Ovary (tissue), 9 donors: ENCODE measurements around the gene PRDM16. TPM values are rescaled to one million over a fixed set of nuclear protein-coding genes. Genes with fewer than 3 reads are reported as not detected.

Experiments used
- DNase-seq, 5 donors: peaks; one replicate each; pipeline ENCODE4 v3.0.0-alpha.2; 2019 to 2020
- H3K27ac ChIP-seq, 2 donors: fragments of 200-600 bp; one replicate each; pipeline versions ENCODE4 v1.5.1 to v1.8.0; 2019 to 2022
- H3K27me3 ChIP-seq: fragments of 200-600 bp; one replicate; pipeline ENCODE4 v1.8.0; 2022
- H3K36me3 ChIP-seq: fragments of 200-600 bp; sonication (generic); one replicate; pipeline ENCODE4 v1.5.1; 2019
- H3K4me1 ChIP-seq: one replicate; pipeline ENCODE4 v1.8.1; 2013; ENCODE audit warnings: mild to moderate bottlenecking, moderate library complexity; ENCODE audit not compliant: insufficient read depth
- H3K4me3 ChIP-seq: fragments of 200-600 bp; sonication (generic); one replicate; pipeline ENCODE4 v1.5.1; 2017
- H3K9me3 ChIP-seq, 2 donors: fragments of 200-600 bp in 1 of 2; sonication (generic) in 1 of 2; one replicate each; pipeline versions ENCODE4 v1.5.1 to v1.8.1; 2013 to 2019; ENCODE audit warnings: mild to moderate bottlenecking in 1 of 2, moderate library complexity in 1 of 2
- EP300 ChIP-seq: sonication (generic); formaldehyde crosslinking; IDR thresholded peaks from one replicate; pipeline ENCODE4 v1.6.1; 2017; ENCODE audit warnings: antibody characterized with exemption
- POLR2A ChIP-seq: fragments of 450-650 bp; IDR thresholded peaks from one replicate; pipeline ENCODE4 v1.6.1; 2017; ENCODE audit warnings: antibody characterized with exemption, mild to moderate bottlenecking, moderate library complexity
- WGBS, 3 donors: extraction: QIAGEN DNeasy Blood & Tissue Kit in 1 of 3; methylation state at CpG; one replicate each; pipeline versions ENCODE4 v1.1.5 to v1.1.7; 2013 to 2017; 5-methylcytosine and 5-hydroxymethylcytosine counted together
- intact Hi-C, 4 donors: fragments of 100-400 bp; cut with DNase I; formaldehyde crosslinking; loops; one replicate each; pipeline versions ENCODE4 v1.11.0 to v1.15.1; 2022 to 2023
- polyA plus RNA-seq, 2 donors: library from polyadenylated mRNA; stranded (reverse); fragments of 200-250 nt in 1 of 2; fragments of 350-450 nt in 1 of 2; fragmentation: Illumina TruSeq in 1 of 2; extraction: RNeasy Lipid Tissue Mini Kit (QIAGEN cat#74804) in 1 of 2; gene quantifications; one replicate each; pipeline ENCODE4 v1.2.3, GENCODE V29; 2013 to 2014
- total RNA-seq, 7 donors: library from RNA; depleted of rRNA in 2 of 7; stranded (reverse); fragments of >200 nt in 2 of 7; fragmentation: NEBNext Ultra II Directional in 3 of 7; extraction: Animal tissue kit (Norgen Biotek cat#: 25700) in 3 of 7; gene quantifications; one replicate each; pipeline versions ENCODE4 v1.1.0 to v1.2.4, GENCODE V29; 2016 to 2023
- TF ChIP-seq, protein P1 (sequence below), 3 donors: fragments of 450-650 bp in 2 of 3; fragments of 200-600 bp in 1 of 3; IDR thresholded peaks; one replicate each; pipeline versions ENCODE4 v1.5.1 to v1.8.0; 2016 to 2022; ENCODE audit warnings: antibody characterized with exemption in 3 of 3, mild to moderate bottlenecking in 1 of 3
- donor health status: DM: no; HTN: no; CAD: no; lungs with moderate emphysema.
- donor health status: DM: no; HTN: no; CAD: no.
- donor health status: Bipolar disorder and iron deficiency.
- donor health status: DM: yes; HTN: yes; CAD: no.
- donor health status: DM: no; HTN: no; CAD: no.
- donor health status: DM: yes; HTN: yes; CAD: no.

Gene PRDM16
- total and polyA plus RNA-seq, 9 donors: 1.1 to 17.3 (median 3.9) TPM

DNA sequence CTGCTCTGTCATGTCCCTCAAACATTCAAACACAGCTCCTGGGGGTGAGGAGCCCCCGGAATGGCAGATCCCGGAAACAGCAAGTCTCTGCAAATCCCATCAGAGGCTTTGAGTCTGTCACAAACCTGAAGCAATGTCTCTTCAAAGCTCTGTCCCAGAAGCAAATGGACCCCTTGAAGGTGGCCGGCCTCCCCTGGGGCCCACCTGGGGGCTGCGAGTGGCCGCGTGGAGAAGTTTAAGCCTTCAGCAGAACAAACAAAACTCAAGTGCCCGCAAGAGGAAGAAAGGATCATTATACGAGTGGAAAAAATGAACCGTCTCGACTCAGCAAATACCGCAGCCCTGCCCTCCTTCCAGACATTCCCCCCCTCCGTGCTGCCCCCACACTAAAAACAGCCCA, 53.3 kb downstream of the PRDM16 start:
- DNase-seq: no peak
- TF ChIP-seq POLR2A (no peak), EP300 (no peak)
- TF ChIP-seq, protein P1, sequence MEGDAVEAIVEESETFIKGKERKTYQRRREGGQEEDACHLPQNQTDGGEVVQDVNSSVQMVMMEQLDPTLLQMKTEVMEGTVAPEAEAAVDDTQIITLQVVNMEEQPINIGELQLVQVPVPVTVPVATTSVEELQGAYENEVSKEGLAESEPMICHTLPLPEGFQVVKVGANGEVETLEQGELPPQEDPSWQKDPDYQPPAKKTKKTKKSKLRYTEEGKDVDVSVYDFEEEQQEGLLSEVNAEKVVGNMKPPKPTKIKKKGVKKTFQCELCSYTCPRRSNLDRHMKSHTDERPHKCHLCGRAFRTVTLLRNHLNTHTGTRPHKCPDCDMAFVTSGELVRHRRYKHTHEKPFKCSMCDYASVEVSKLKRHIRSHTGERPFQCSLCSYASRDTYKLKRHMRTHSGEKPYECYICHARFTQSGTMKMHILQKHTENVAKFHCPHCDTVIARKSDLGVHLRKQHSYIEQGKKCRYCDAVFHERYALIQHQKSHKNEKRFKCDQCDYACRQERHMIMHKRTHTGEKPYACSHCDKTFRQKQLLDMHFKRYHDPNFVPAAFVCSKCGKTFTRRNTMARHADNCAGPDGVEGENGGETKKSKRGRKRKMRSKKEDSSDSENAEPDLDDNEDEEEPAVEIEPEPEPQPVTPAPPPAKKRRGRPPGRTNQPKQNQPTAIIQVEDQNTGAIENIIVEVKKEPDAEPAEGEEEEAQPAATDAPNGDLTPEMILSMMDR (IDR thresholded peaks at IDR 0.05): no peak
- H3K4me1 ChIP-seq: peaks cover 25% of the 10 kb centered on the region
- no peak overlapping the region for H3K4me3 ChIP-seq
- no peaks in the 10 kb centered on the region for H3K36me3 ChIP-seq
- intact Hi-C loops: no loop called here
- H3K27ac ChIP-seq: no peak overlapping the region
- WGBS, 3 donors: 86 to 92% (median 90%) methylated on average over 12 of the region's 12 CpGs
- H3K27me3 ChIP-seq: no peaks in the 10 kb centered on the region
- no peaks in the 10 kb centered on the region for H3K9me3 ChIP-seq

DNA sequence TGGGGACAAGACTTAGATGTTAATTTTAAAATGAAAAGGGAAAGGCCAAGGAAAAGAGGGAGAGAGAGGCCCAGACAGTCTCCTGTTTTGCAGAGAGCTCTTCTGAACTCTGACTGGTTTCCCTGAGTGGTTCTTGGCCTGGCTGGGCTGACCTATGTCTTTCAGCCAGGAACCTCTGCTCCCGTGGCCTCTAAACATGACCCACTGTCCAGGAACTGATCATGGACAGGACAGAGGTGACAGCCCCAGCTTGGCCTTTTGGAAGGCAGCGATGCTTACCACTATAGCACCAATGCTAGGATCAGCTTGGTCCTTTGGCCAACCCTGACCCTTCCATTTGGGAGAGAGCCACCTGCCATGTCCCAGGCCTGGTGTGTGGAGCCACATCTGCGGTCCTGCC, 55.2 kb downstream of the PRDM16 start:
- H3K4me3 ChIP-seq: no peak overlapping the region
- H3K27ac ChIP-seq: peak overlapping the region in 1 of 2 donors; percentile 85
- intact Hi-C loops: no loop called here
- H3K36me3 ChIP-seq: no peaks in the 10 kb centered on the region
- no peak for TF ChIP-seq EP300
- TF ChIP-seq POLR2A: no peak
- TF ChIP-seq, protein P1 (IDR thresholded peaks at IDR 0.05): no peak
- no peak for DNase-seq
- 85 to 98% (median 94%) methylated on average over 3 of the region's 3 CpGs for WGBS, 3 donors
- H3K9me3 ChIP-seq: no peaks in the 10 kb centered on the region
- H3K4me1 ChIP-seq: peaks cover 43% of the 10 kb centered on the region
- no peaks in the 10 kb centered on the region for H3K27me3 ChIP-seq

DNA sequence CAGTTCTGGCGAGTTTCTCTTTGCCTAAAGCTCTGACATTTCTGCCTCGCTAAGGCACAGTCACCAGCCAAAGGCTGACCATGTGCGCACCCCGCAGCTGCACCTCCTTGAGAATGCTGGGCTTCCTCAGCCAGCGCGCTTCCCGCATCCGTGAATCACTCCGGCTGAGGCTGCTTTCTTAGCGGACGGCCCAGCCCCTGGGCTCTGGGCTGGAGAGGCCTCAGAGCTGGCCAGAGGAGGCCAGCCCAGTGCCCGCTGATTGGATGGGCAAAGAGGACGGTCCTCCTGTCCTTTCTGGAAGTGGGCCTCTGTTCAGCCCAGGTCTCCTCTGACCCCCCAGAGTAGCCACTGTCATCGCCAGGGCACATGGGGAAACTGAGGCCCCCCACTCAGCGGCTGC, 56.1 kb downstream of the PRDM16 start:
- TF ChIP-seq, protein P1 (IDR thresholded peaks at IDR 0.05): no peak
- TF ChIP-seq EP300: no peak
- TF ChIP-seq POLR2A: no peak
- Histone ChIP-seq H3K9me3 (no peaks in the 10 kb centered on the region), H3K27ac (peak overlapping the region in 1 of 2 donors; percentile 85), H3K4me3 (no peak overlapping the region), H3K36me3 (no peaks in the 10 kb centered on the region), H3K27me3 (no peaks in the 10 kb centered on the region), H3K4me1 (peaks cover 42% of the 10 kb centered on the region)
- DNase-seq: no peak
- WGBS, 3 donors: 92 to 98% (median 92%) methylated on average over 15 of the region's 15 CpGs
- intact Hi-C loops: no loop called here

DNA sequence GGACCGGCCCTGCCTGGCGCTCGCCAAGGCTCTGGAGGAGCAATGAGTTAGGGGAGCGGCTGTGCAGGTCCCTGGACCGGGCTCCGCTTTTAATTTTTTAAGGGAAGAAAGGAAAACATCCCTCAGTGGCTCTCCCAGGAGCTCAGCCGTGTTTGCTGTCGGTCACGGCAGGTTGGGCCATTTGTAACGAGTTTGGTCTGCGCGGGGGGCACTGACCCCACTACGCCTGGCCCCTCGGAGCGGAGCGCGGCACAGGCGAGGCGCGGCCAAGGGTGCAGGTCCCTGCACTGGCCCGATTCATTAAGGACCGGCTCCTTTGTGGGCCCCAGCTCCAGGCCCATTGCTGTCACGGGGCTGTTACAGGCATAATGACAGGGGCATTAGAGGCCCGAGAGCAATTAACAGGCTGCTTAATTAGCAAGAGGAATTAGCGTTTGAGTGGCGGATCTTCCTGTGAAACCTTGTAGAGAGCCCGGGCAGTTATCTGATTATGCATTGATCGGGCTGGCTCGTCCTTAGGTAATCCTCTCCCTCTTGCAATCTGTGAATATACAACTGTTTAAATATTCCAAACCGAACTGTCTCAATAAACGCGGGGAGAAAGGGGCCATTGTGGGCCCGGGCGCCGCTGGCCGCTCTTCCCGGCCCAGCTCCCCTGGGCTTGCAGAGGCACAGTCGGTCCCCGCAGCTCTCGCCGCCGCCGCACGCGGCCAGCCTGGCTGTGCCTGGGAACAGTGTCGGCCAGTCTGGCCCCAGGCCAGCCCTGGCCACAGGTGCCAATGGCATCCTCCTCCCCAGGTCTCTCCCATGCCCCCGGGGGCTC, 56.8 kb downstream of the PRDM16 start:
- H3K36me3 ChIP-seq: no peaks in the 10 kb centered on the region
- WGBS, 3 donors: 89 to 91% (median 90%) methylated on average over 47 of the region's 47 CpGs
- DNase-seq: no peak
- no peak overlapping the region for H3K4me3 ChIP-seq
- intact Hi-C loops: no loop called here
- H3K27ac ChIP-seq: peak overlapping the region; percentile 75 to 85
- no peaks in the 10 kb centered on the region for H3K9me3 ChIP-seq
- H3K27me3 ChIP-seq: no peaks in the 10 kb centered on the region
- peaks cover 40% of the 10 kb centered on the region for H3K4me1 ChIP-seq
- TF ChIP-seq POLR2A (no peak), EP300 (no peak)
- TF ChIP-seq, protein P1 (IDR thresholded peaks at IDR 0.05): no peak
